Brain microvascular endothelial cell (primary cell): ENCODE results near the gene CLDN15.

ENCODE experiments used
- DNase-seq: peaks from one replicate; pipeline ENCODE4 v3.0.0-alpha.2; 2020
- H3K27ac ChIP-seq: fragments of 250-450 bp; sonication (Bioruptor Pico); 2 replicates; pipeline ENCODE4 v1.5.1; 2020; ENCODE audit warnings: mild to moderate bottlenecking, moderate library complexity
- H3K27me3 ChIP-seq: fragments of 250-450 bp; sonication (Bioruptor Pico); replicated peaks from 2 replicates; pipeline ENCODE4 v1.5.1; 2020; ENCODE audit warnings: mild to moderate bottlenecking
- H3K36me3 ChIP-seq: fragments of 250-450 bp; sonication (Bioruptor Pico); replicated peaks from 2 replicates; pipeline ENCODE4 v1.5.1; 2020; ENCODE audit warnings: mild to moderate bottlenecking
- H3K4me3 ChIP-seq: 2 replicates; pipeline ENCODE4 v1.5.1; 2011; ENCODE audit warnings: low read depth, mild to moderate bottlenecking, control low read depth, low read length, moderate library complexity
- in situ Hi-C: cut with HindIII; loops from 2 replicates; pipeline ENCODE4 v1.10.0; 2017; ENCODE audit warnings: low sequenced_read_pairs, low pct_ligation_motif_present
- TF ChIP-seq, protein P1 (sequence below): IDR thresholded peaks from 2 replicates; pipeline ENCODE4 v1.5.1; 2011; ENCODE audit warnings: low read depth, mild to moderate bottlenecking, moderate library complexity, low read length, control low read depth, inconsistent platforms; ENCODE audit errors: missing control alignments

CLDN15 gene

DNA sequence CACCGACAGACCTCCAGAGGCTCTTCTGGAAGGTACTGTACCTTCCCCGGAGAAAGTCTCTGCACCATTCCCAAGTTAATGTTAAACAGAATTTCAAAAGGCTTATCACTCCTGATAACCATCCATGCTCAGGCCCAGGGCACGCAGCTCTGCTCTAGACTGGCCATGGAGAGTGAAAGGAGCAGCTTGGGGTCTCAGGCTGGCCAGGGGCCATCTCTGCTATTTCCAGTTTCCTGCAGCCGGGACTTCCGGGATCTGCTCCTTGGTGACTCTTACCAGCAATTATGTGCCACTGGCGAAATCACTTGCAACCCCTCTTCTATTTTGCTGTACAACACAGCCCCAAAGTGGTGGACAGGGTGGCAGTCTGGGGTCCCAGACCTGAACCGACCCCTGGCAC, 6.0 kb downstream of the CLDN15 start:
- peaks cover 17% of the 10 kb centered on the region for H3K36me3 ChIP-seq
- TF ChIP-seq, protein P1, sequence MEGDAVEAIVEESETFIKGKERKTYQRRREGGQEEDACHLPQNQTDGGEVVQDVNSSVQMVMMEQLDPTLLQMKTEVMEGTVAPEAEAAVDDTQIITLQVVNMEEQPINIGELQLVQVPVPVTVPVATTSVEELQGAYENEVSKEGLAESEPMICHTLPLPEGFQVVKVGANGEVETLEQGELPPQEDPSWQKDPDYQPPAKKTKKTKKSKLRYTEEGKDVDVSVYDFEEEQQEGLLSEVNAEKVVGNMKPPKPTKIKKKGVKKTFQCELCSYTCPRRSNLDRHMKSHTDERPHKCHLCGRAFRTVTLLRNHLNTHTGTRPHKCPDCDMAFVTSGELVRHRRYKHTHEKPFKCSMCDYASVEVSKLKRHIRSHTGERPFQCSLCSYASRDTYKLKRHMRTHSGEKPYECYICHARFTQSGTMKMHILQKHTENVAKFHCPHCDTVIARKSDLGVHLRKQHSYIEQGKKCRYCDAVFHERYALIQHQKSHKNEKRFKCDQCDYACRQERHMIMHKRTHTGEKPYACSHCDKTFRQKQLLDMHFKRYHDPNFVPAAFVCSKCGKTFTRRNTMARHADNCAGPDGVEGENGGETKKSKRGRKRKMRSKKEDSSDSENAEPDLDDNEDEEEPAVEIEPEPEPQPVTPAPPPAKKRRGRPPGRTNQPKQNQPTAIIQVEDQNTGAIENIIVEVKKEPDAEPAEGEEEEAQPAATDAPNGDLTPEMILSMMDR: no peak
- no peak overlapping the region for H3K4me3 ChIP-seq
- H3K27ac ChIP-seq: no peak overlapping the region
- in situ Hi-C loops: no loop called here
- no peak for DNase-seq
- no peaks in the 10 kb centered on the region for H3K27me3 ChIP-seq

DNA sequence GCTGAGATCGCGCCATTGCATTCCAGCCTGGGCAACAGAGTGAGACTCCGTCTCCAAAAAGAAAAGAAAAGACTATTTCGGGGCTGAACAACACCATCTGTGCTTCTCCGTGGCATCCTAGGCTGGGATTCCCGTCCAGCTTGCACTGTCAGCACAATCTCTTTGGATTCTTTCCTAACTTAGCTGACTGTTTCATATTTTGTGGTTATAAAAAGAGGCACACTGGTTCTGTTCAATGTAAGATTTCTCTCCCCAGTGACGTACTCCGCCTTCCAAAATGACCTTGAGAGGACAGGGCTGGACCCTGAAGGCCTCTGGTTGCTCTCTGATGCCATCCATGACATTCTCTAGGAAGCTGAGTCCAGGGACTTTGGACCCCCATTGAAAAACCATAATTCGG, 10.9 kb downstream of the CLDN15 start:
- no peak for DNase-seq
- in situ Hi-C loops: no loop called here
- Histone ChIP-seq H3K27me3 (no peaks in the 10 kb centered on the region), H3K27ac (no peak overlapping the region), H3K36me3 (peaks cover 46% of the 10 kb centered on the region), H3K4me3 (no peak overlapping the region)
- TF ChIP-seq, protein P1: no peak

DNA sequence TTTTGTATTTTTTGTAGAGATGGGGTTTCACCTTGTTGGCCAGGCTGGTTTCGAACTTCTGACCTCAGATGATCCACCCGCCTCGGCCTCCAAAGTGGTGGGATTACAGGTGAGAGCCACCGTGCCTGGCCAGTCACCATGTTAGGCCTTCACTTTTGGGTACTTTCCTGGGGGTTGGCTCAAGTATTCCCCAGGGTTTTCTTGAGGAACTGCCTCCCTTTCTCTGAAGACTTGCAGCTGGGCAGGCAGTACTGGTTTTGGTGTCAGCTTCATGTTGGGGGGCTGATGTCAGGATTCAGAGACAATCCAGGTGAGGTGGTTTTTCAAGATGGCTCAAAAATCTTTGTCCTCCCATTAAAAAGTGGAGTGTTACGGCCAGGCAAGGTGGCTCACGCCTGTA, 12.0 kb downstream of the CLDN15 start:
- Histone ChIP-seq H3K27me3 (no peaks in the 10 kb centered on the region), H3K36me3 (peaks cover 46% of the 10 kb centered on the region), H3K4me3 (no peak overlapping the region), H3K27ac (no peak overlapping the region)
- no peak for DNase-seq
- TF ChIP-seq, protein P1: no peak
- in situ Hi-C loops: no loop called here

DNA sequence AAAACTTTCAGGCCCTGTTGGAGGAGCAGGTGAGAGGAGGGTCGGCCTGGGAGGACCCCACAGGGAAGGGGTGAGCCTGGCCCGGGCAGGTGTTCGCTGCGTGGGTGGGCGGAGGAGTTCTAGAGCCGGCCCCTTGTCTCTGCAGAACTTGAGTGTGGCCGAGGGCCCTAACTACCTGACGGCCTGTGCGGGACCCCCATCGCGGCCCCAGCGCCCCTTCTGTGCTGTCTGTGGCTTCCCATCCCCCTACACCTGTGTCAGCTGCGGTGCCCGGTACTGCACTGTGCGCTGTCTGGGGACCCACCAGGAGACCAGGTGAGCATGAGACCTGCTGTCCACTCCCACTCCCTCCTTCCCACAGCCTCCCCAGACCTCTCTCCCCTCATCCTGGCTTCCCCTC, 14.1 kb downstream of the CLDN15 start:
- H3K4me3 ChIP-seq: no peak overlapping the region
- no peaks in the 10 kb centered on the region for H3K27me3 ChIP-seq
- no peak overlapping the region for H3K27ac ChIP-seq
- peaks cover 39% of the 10 kb centered on the region for H3K36me3 ChIP-seq
- TF ChIP-seq, protein P1: no peak
- DNase-seq: no peak
- in situ Hi-C loops: no loop called here

DNA sequence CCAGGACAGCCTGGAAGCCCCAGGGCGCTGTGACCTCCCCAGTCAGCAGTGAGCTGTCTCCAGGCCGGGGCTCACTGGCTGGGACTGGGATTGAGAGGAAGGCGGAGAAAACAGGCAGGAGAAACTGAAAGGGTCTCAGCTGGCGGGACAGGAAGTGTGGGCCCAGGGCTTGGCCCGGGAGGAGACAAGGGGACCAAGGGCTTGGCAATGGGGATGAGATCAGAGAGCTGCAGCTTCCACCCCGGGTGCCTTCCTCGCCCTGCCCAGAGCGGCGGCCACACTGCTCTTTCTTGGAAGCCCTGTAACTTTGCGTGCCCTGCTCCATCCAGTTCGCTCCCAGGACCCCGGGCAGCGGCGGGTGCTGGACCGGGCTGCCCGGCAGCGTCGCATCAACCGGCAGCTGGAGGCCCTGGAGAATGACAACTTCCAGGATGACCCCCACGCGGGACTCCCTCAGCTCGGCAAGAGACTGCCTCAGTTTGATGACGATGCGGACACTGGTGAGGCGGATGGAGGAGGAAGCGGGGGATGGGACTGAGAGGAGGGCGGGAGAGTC, 15.2 kb downstream of the CLDN15 start:
- in situ Hi-C loops: no loop called here
- TF ChIP-seq, protein P1: no peak
- H3K36me3 ChIP-seq: peaks cover 33% of the 10 kb centered on the region
- H3K4me3 ChIP-seq: no peak overlapping the region
- DNase-seq: no peak
- no peaks in the 10 kb centered on the region for H3K27me3 ChIP-seq
- H3K27ac ChIP-seq: no peak overlapping the region

DNA sequence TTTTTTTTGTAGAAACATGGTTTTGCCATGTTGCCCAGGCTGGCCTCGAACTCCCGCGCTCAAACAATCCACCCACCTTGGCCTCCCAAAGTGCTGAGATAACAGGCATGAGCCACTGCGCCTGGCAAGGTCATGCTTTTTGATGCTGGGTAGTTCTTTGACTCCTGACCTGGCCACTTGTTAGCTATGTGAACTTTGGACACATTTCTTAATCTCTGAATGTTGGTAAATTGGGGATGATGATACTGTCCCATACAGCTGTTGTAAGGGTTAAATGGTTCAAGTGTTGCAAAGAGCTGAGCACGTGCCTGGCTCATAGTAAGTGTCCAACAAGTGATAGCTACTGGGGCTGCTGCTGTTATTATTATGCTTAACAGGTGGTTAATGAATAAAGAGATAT, 17.3 kb downstream of the CLDN15 start:
- H3K27ac ChIP-seq: no peak overlapping the region
- H3K36me3 ChIP-seq: peaks cover 28% of the 10 kb centered on the region
- TF ChIP-seq, protein P1: no peak
- DNase-seq: no peak
- H3K4me3 ChIP-seq: no peak overlapping the region
- in situ Hi-C loops: no loop called here
- no peaks in the 10 kb centered on the region for H3K27me3 ChIP-seq
